Osteoblast (primary cell): ENCODE data around the gene PALLD. TPM values are rescaled to one million over a fixed set of nuclear protein-coding genes. Genes with fewer than 3 reads are reported as not detected.

Experiments used
- DNase-seq: peaks from one replicate; pipeline ENCODE4 v3.0.0; 2011; ENCODE audit warnings: low spot score, mixed read lengths; ENCODE audit not compliant: insufficient read length; ENCODE audit errors: missing footprints
- H2AFZ ChIP-seq: 2 replicates; pipeline ENCODE4 v1.6.0; 2011; ENCODE audit warnings: mild to moderate bottlenecking, low read length
- H3K27ac ChIP-seq: 2 replicates; pipeline ENCODE4 v1.5.1; 2011; ENCODE audit warnings: mild to moderate bottlenecking, low read depth, low read length, moderate library complexity
- H3K27me3 ChIP-seq: 2 replicates; pipeline ENCODE4 v1.6.0; 2012; ENCODE audit warnings: mild to moderate bottlenecking, control low read depth, inconsistent platforms, low read length, moderate library complexity; ENCODE audit not compliant: insufficient read depth
- H3K36me3 ChIP-seq: 2 replicates; pipeline ENCODE4 v1.5.1; 2011; ENCODE audit warnings: mild to moderate bottlenecking, low read length, control low read depth, moderate library complexity; ENCODE audit not compliant: insufficient read depth
- H3K4me1 ChIP-seq: 2 replicates; pipeline ENCODE4 v1.5.1; 2011; ENCODE audit warnings: mild to moderate bottlenecking, low read length, control low read depth, moderate library complexity; ENCODE audit not compliant: insufficient read depth
- H3K4me2 ChIP-seq: 2 replicates; pipeline ENCODE4 v1.6.0; 2011; ENCODE audit warnings: mild to moderate bottlenecking, low read length; ENCODE audit not compliant: insufficient read depth
- H3K4me3 ChIP-seq: fragments of 200-600 bp; sonication (generic); 3 replicates; pipeline ENCODE4 v1.5.1; 2012; ENCODE audit warnings: mild to moderate bottlenecking, low read length, inconsistent platforms; ENCODE audit not compliant: insufficient read depth
- H3K79me2 ChIP-seq: 2 replicates; pipeline ENCODE4 v1.6.0; 2012; ENCODE audit warnings: mild to moderate bottlenecking, low read length, control low read depth, inconsistent platforms; ENCODE audit not compliant: insufficient read depth
- H3K9me3 ChIP-seq: 2 replicates; pipeline ENCODE4 v1.5.1; 2011; ENCODE audit warnings: low read depth, low read length, control low read depth
- H4K20me1 ChIP-seq: 2 replicates; pipeline ENCODE4 v1.6.0; 2012; ENCODE audit warnings: mild to moderate bottlenecking, low read length, control low read depth; ENCODE audit not compliant: insufficient read depth
- CTCF ChIP-seq: IDR thresholded peaks from 2 replicates; pipeline ENCODE4 v1.5.1; 2011; ENCODE audit warnings: mild to moderate bottlenecking, low read depth, low read length, moderate library complexity; ENCODE audit errors: extremely low read depth
- total RNA-seq: library from RNA; depleted of rRNA; stranded (reverse); fragments of >200 nt; gene quantifications from 2 replicates; pipeline ENCODE4 v1.2.3, GENCODE V29; 2012

The PALLD gene
- total RNA-seq, 1 donor: 244 TPM

GRCh38 chr4:168758351-168758876, 261.6 kb downstream of the PALLD start:
- H3K4me2 ChIP-seq: peak overlapping the region; percentile 62
- H3K4me1 ChIP-seq: peaks cover 34% of the 10 kb centered on the region
- no peaks in the 10 kb centered on the region for H3K27me3 ChIP-seq
- peak overlapping the region; percentile 36 for H2AFZ ChIP-seq
- no peak for TF ChIP-seq CTCF
- no peaks in the 10 kb centered on the region for H3K9me3 ChIP-seq
- no peak overlapping the region for H3K4me3 ChIP-seq
- peak overlapping the region; percentile 95 for H3K27ac ChIP-seq
- peaks cover 10% of the 10 kb centered on the region for H4K20me1 ChIP-seq
- peaks cover 13% of the 10 kb centered on the region for H3K36me3 ChIP-seq
- DNase-seq: peak; percentile 93
- no peaks in the 10 kb centered on the region for H3K79me2 ChIP-seq

- no peaks in the 10 kb centered on the region for H3K79me2 ChIP-seq
- TF ChIP-seq CTCF: no peak
- H3K27ac ChIP-seq: no peak overlapping the region
- peaks cover 34% of the 10 kb centered on the region for H3K4me1 ChIP-seq
- peak; percentile 48 for DNase-seq
- H3K4me3 ChIP-seq: no peak overlapping the region
- no peaks in the 10 kb centered on the region for H3K9me3 ChIP-seq
- no peak overlapping the region for H3K4me2 ChIP-seq
- H4K20me1 ChIP-seq: peaks cover 10% of the 10 kb centered on the region
- no peaks in the 10 kb centered on the region for H3K27me3 ChIP-seq
- peaks cover 7% of the 10 kb centered on the region for H3K36me3 ChIP-seq
- no peak overlapping the region for H2AFZ ChIP-seq
Measured at GRCh38 chr4:168759321-168759720, 262.5 kb downstream of the PALLD start.

GRCh38 chr4:168759959-168760527, 263.2 kb downstream of the PALLD start:
- no peaks in the 10 kb centered on the region for H3K79me2 ChIP-seq
- no peak for TF ChIP-seq CTCF
- H3K4me2 ChIP-seq: no peak overlapping the region
- H2AFZ ChIP-seq: no peak overlapping the region
- no peak for DNase-seq
- peaks cover 10% of the 10 kb centered on the region for H4K20me1 ChIP-seq
- peaks cover 7% of the 10 kb centered on the region for H3K36me3 ChIP-seq
- no peaks in the 10 kb centered on the region for H3K9me3 ChIP-seq
- no peak overlapping the region for H3K4me3 ChIP-seq
- peaks cover 38% of the 10 kb centered on the region for H3K4me1 ChIP-seq
- H3K27me3 ChIP-seq: no peaks in the 10 kb centered on the region
- no peak overlapping the region for H3K27ac ChIP-seq

- Histone ChIP-seq H3K4me1 (peaks cover 39% of the 10 kb centered on the region), H3K36me3 (peaks cover 7% of the 10 kb centered on the region), H3K27ac (no peak overlapping the region), H3K9me3 (no peaks in the 10 kb centered on the region), H4K20me1 (peaks cover 2% of the 10 kb centered on the region), H3K79me2 (no peaks in the 10 kb centered on the region), H3K4me3 (no peak overlapping the region), H3K4me2 (no peak overlapping the region), H2AFZ (no peak overlapping the region), H3K27me3 (no peaks in the 10 kb centered on the region)
- TF ChIP-seq CTCF: no peak
- DNase-seq: no peak
Measured at GRCh38 chr4:168761066-168761465, 264.2 kb downstream of the PALLD start.
